Tibial nerve (tissue), 4 donors: ENCODE data around the gene MAPT. TPM values are rescaled to one million over a fixed set of nuclear protein-coding genes. Genes with fewer than 3 reads are reported as not detected.
A peak's percentile ranks its signal among the peaks of the same experiment; 100 is the strongest.

ENCODE experiments used
- DNase-seq, 2 donors: peaks; one replicate each; pipeline ENCODE4 v3.0.0-alpha.2; 2019; ENCODE audit warnings: low spot score in 2 of 2
- H3K27ac ChIP-seq, 4 donors: fragments of 200-600 bp; sonication (generic) in 3 of 4; one replicate each; pipeline ENCODE4 v1.5.1; 2017 to 2019; ENCODE audit warnings: mild to moderate bottlenecking in 1 of 4
- H3K27me3 ChIP-seq, 2 donors: fragments of 200-600 bp; sonication (generic) in 1 of 2; one replicate each; pipeline versions ENCODE4 v1.5.1 to v1.6.0; 2017 to 2019
- H3K36me3 ChIP-seq, 3 donors: fragments of 200-600 bp; sonication (generic); one replicate each; pipeline ENCODE4 v1.5.1; 2018 to 2019
- H3K4me1 ChIP-seq, 4 donors: fragments of 200-600 bp; sonication (generic) in 3 of 4; one replicate each; pipeline ENCODE4 v1.5.1; 2017 to 2019
- H3K4me3 ChIP-seq, 4 donors: fragments of 200-600 bp; sonication (generic) in 3 of 4; one replicate each; pipeline ENCODE4 v1.5.1; 2017 to 2019; ENCODE audit warnings: mild to moderate bottlenecking in 1 of 4, moderate library complexity in 1 of 4
- H3K9me3 ChIP-seq, 4 donors: fragments of 200-600 bp; sonication (generic) in 3 of 4; one replicate each; pipeline ENCODE4 v1.5.1; 2017 to 2019
- EP300 ChIP-seq, 2 donors: sonication (generic); formaldehyde crosslinking; IDR thresholded peaks; one replicate each; pipeline ENCODE4 v1.6.1; 2017; ENCODE audit warnings: antibody characterized with exemption in 2 of 2, mild to moderate bottlenecking in 1 of 2
- POLR2A ChIP-seq, 2 donors: fragments of 450-650 bp; IDR thresholded peaks; one replicate each; pipeline ENCODE4 v1.6.1; 2017; ENCODE audit warnings: antibody characterized with exemption in 2 of 2, mild to moderate bottlenecking in 2 of 2, moderate library complexity in 2 of 2
- WGBS, 2 donors: methylation state at CpG; one replicate each; pipeline ENCODE4 v1.1.5; 2018; 5-methylcytosine and 5-hydroxymethylcytosine counted together
- total RNA-seq, 4 donors: library from RNA; depleted of rRNA; stranded (reverse); fragments of >200 nt; gene quantifications; one replicate each; pipeline ENCODE4 v1.1.0, GENCODE V29; 2016
- TF ChIP-seq, protein P1 (sequence below), 5 experiments: fragments of 200-600 bp in 3 of 5; fragments of 450-650 bp in 2 of 5; sonication (generic) in 3 of 5; IDR thresholded peaks; one replicate each; pipeline ENCODE4 v1.5.1; 2016 to 2019; ENCODE audit warnings: antibody characterized with exemption in 5 of 5, mild to moderate bottlenecking in 3 of 5, moderate library complexity in 2 of 5

The MAPT gene
- total RNA-seq, 4 donors from 2014 or later: 2.5 to 3.1 (median 2.8) TPM

DNA sequence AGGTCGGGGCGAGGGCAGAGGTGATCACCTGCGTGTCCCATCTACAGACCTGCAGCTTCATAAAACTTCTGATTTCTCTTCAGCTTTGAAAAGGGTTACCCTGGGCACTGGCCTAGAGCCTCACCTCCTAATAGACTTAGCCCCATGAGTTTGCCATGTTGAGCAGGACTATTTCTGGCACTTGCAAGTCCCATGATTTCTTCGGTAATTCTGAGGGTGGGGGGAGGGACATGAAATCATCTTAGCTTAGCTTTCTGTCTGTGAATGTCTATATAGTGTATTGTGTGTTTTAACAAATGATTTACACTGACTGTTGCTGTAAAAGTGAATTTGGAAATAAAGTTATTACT is 133.6 kb downstream of the MAPT start:
- no peak overlapping the region for H3K4me3 ChIP-seq
- WGBS, 2 donors: 64 to 65% methylated on average over 4 of the region's 4 CpGs
- no peak for TF ChIP-seq POLR2A (IDR thresholded peaks at IDR 0.05)
- TF ChIP-seq, protein P1, sequence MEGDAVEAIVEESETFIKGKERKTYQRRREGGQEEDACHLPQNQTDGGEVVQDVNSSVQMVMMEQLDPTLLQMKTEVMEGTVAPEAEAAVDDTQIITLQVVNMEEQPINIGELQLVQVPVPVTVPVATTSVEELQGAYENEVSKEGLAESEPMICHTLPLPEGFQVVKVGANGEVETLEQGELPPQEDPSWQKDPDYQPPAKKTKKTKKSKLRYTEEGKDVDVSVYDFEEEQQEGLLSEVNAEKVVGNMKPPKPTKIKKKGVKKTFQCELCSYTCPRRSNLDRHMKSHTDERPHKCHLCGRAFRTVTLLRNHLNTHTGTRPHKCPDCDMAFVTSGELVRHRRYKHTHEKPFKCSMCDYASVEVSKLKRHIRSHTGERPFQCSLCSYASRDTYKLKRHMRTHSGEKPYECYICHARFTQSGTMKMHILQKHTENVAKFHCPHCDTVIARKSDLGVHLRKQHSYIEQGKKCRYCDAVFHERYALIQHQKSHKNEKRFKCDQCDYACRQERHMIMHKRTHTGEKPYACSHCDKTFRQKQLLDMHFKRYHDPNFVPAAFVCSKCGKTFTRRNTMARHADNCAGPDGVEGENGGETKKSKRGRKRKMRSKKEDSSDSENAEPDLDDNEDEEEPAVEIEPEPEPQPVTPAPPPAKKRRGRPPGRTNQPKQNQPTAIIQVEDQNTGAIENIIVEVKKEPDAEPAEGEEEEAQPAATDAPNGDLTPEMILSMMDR (IDR thresholded peaks at IDR 0.05): no peak
- no peak for TF ChIP-seq EP300 (IDR thresholded peaks at IDR 0.05)
- peak overlapping the region in 1 of 4 donors; percentile 11 for H3K27ac ChIP-seq
- no peak for DNase-seq
- H3K4me1 ChIP-seq: peaks cover 0 to 14% (median 0%) of the 10 kb centered on the region in 4 donors
- H3K9me3 ChIP-seq: no peaks in the 10 kb centered on the region
- peaks cover 5 to 88% (median 22%) of the 10 kb centered on the region in 3 donors for H3K36me3 ChIP-seq
- H3K27me3 ChIP-seq: no peaks in the 10 kb centered on the region

DNA sequence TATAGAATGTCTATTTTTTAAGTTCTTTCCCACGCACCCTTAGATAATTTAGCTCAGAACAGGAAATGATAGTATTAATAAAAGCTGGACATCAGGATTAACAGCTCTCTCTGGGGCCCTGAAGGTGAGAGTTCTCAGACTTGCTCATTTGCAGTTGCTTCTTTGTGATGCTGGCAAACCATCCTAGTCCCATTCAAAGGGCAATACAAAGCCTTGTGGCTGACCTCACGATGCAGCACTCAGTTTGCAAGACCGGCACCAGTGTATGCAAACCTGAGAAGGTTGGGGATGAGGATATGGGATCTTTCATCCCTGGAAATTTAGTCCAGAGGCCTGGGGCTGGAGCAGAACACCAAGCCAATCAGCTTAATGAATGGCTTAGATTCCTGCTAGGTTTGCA is 134.0 kb downstream of the MAPT start:
- no peaks in the 10 kb centered on the region for H3K27me3 ChIP-seq

DNA sequence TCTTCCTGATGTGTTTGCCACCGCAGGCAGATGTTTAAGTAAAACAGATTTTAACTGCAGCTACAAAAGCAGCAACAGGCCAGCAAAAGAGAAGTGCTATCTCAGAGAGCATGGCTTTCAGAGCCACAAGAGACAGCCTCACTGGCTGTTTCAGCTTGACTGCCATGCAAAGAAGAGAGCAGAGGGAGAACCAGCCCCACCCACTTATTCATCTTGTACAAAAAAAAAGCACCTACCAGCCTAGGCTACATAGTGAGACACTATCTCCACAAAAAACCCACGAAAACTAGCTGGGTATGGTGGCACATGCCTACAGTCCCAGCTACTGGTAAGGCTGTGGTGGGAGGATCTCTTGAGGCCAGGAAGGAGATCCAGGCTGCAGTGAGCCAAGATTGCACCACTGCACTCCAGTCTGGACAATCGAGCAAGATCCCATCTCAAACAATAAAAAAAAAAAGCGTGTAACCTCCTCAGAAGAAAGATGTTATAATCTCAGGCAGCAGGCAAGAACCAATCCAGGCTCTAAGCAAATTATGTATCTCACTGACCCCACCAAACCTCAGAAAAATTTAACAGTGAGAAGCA is 134.7 kb downstream of the MAPT start:
- no peaks in the 10 kb centered on the region for H3K27me3 ChIP-seq
- no peak for DNase-seq
- no peak overlapping the region for H3K4me3 ChIP-seq
- peaks cover 7 to 89% (median 28%) of the 10 kb centered on the region in 3 donors for H3K36me3 ChIP-seq
- no peaks in the 10 kb centered on the region for H3K9me3 ChIP-seq
- no peak overlapping the region for H3K27ac ChIP-seq
- TF ChIP-seq, protein P1 (IDR thresholded peaks at IDR 0.05): no peak
- TF ChIP-seq EP300 (IDR thresholded peaks at IDR 0.05) (no peak), POLR2A (IDR thresholded peaks at IDR 0.05) (no peak)
- H3K4me1 ChIP-seq: peaks cover 0 to 14% (median 0%) of the 10 kb centered on the region in 4 donors
- WGBS, 2 donors: 73 to 74% methylated on average over 4 of the region's 4 CpGs

More for the DNA sequence above, 134.0 kb downstream of the MAPT start:
- WGBS, 2 donors: 53 to 56% methylated on average over 3 of the region's 3 CpGs
- no peaks in the 10 kb centered on the region for H3K9me3 ChIP-seq
- no peak overlapping the region for H3K27ac ChIP-seq
- H3K36me3 ChIP-seq: peaks cover 7 to 89% (median 22%) of the 10 kb centered on the region in 3 donors
- no peak for DNase-seq
- H3K4me3 ChIP-seq: no peak overlapping the region
- H3K4me1 ChIP-seq: peaks cover 0 to 14% (median 0%) of the 10 kb centered on the region in 4 donors
- TF ChIP-seq, protein P1 (IDR thresholded peaks at IDR 0.05): no peak

DNA sequence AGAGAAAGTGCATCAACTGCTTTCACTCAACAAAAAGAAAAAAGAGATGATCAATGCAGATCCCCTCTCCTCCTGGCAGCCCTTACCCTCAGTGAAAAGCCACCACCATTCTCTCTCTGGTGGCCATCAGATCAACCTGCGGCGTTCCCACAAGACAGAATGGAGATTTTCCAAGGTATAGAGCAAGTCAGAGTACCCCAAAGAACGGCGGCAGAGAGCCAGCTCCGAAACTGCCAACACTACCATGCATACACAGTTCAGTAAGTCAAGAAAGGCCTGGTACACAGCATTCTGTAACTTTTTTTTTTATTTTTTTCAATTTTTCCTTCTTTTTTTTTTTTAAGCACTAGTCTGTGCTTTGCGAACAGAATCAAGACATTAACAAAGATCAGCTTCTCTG is 135.3 kb downstream of the MAPT start:
- H3K9me3 ChIP-seq: no peaks in the 10 kb centered on the region
- WGBS, 2 donors: 89 to 93% methylated on average over 6 of the region's 6 CpGs
- peaks cover 7 to 89% (median 34%) of the 10 kb centered on the region in 3 donors for H3K36me3 ChIP-seq
- TF ChIP-seq POLR2A (IDR thresholded peaks at IDR 0.05): no peak
- no peak for TF ChIP-seq EP300 (IDR thresholded peaks at IDR 0.05)
- TF ChIP-seq, protein P1 (IDR thresholded peaks at IDR 0.05): no peak
- DNase-seq: no peak
- H3K27ac ChIP-seq: no peak overlapping the region
- H3K27me3 ChIP-seq: no peaks in the 10 kb centered on the region
- no peak overlapping the region for H3K4me3 ChIP-seq
- peaks cover 0 to 14% (median 0%) of the 10 kb centered on the region in 4 donors for H3K4me1 ChIP-seq

DNA sequence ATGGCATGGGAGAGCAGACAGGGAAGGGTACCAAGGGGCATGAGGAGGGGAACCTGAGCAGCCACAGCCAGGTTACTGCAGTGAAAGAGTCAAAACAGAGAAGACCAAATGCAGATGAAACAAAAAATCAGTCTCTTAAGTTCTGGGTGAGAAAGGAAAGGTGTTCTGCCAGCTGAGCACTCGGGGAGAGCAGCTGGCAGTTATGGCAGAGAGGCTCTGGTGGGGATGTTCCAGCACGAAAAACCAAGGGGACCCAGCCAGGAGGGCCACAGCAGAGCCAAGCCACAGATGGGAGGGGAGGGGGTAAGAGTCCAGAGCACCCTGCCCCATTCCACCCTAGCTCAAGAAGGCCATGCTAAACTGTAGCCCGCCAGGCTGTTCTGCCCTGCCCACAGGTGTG is 136.4 kb downstream of the MAPT start:
- WGBS, 2 donors: 74 to 86% methylated on average over 3 of the region's 3 CpGs

More for the DNA sequence above, 136.4 kb downstream of the MAPT start:
- no peaks in the 10 kb centered on the region for H3K27me3 ChIP-seq
- H3K4me1 ChIP-seq: peaks cover 0 to 14% (median 0%) of the 10 kb centered on the region in 4 donors
- H3K36me3 ChIP-seq: peaks cover 7 to 94% (median 34%) of the 10 kb centered on the region in 3 donors
- no peaks in the 10 kb centered on the region for H3K9me3 ChIP-seq
- no peak overlapping the region for H3K27ac ChIP-seq
- no peak overlapping the region for H3K4me3 ChIP-seq
- DNase-seq: no peak
- TF ChIP-seq, protein P1 (IDR thresholded peaks at IDR 0.05): no peak
- TF ChIP-seq EP300 (IDR thresholded peaks at IDR 0.05): no peak
- no peak for TF ChIP-seq POLR2A (IDR thresholded peaks at IDR 0.05)
